Dendritic cell treated with granulocyte-macrophage colony-stimulating factor and Interleukin-4, amounts not matched to agents 40 ng/mL and 50 ng/mL, for 4 days (primary cell): ENCODE results near the gene WDR49.

Experiments
- H3K27ac Mint-ChIP-seq: one replicate; pipeline ENCODE4 v1.8.0; 2022; ENCODE audit warnings: mild to moderate bottlenecking, mixed read lengths
- H3K27me3 Mint-ChIP-seq: one replicate; pipeline ENCODE4 v1.8.0; 2022; ENCODE audit warnings: mild to moderate bottlenecking, mixed read lengths
- H3K36me3 Mint-ChIP-seq: one replicate; pipeline ENCODE4 v1.8.0; 2022; ENCODE audit warnings: low read depth, mixed read lengths
- H3K4me1 Mint-ChIP-seq: one replicate; pipeline ENCODE4 v1.8.0; 2022; ENCODE audit warnings: low read depth, mixed read lengths
- H3K4me3 Mint-ChIP-seq: one replicate; pipeline ENCODE4 v1.8.0; 2022; ENCODE audit warnings: mild to moderate bottlenecking, moderate library complexity, mixed read lengths
- H3K9me3 Mint-ChIP-seq: one replicate; pipeline ENCODE4 v1.8.0; 2022; ENCODE audit warnings: mixed read lengths
- intact Hi-C: fragments of 100-400 bp; cut with micrococcal nuclease; formaldehyde crosslinking; loops from one replicate; pipeline ENCODE4 v1.15.0; 2022

WDR49 gene

GRCh38 chr3:167453815-167454214, 199.9 kb downstream of the WDR49 start:
- no peaks in the 10 kb centered on the region for H3K4me1 Mint-ChIP-seq
- H3K27me3 Mint-ChIP-seq = no peaks in the 10 kb centered on the region
- H3K36me3 Mint-ChIP-seq = no peaks in the 10 kb centered on the region
- no peak overlapping the region for H3K27ac Mint-ChIP-seq
- no peak overlapping the region for H3K4me3 Mint-ChIP-seq
- intact Hi-C loops = no loop called here
- H3K9me3 Mint-ChIP-seq = no peaks in the 10 kb centered on the region

- intact Hi-C loops = no loop called here
- H3K27me3 Mint-ChIP-seq = no peaks in the 10 kb centered on the region
- H3K4me3 Mint-ChIP-seq = no peak overlapping the region
- H3K4me1 Mint-ChIP-seq = no peaks in the 10 kb centered on the region
- H3K9me3 Mint-ChIP-seq = no peaks in the 10 kb centered on the region
- no peaks in the 10 kb centered on the region for H3K36me3 Mint-ChIP-seq
- no peak overlapping the region for H3K27ac Mint-ChIP-seq
Measured at GRCh38 chr3:167451282-167451681, 202.5 kb downstream of the WDR49 start.

- H3K4me1 Mint-ChIP-seq = no peaks in the 10 kb centered on the region
- no peak overlapping the region for H3K4me3 Mint-ChIP-seq
- no peaks in the 10 kb centered on the region for H3K36me3 Mint-ChIP-seq
- intact Hi-C loops = no loop called here
- H3K27ac Mint-ChIP-seq = no peak overlapping the region
- no peaks in the 10 kb centered on the region for H3K27me3 Mint-ChIP-seq
- no peaks in the 10 kb centered on the region for H3K9me3 Mint-ChIP-seq
Measured at GRCh38 chr3:167450675-167451074, 203.1 kb downstream of the WDR49 start.

GRCh38 chr3:167450195-167450594, 203.5 kb downstream of the WDR49 start:
- H3K36me3 Mint-ChIP-seq = no peaks in the 10 kb centered on the region
- intact Hi-C loops = no loop called here
- H3K9me3 Mint-ChIP-seq = no peaks in the 10 kb centered on the region
- no peaks in the 10 kb centered on the region for H3K27me3 Mint-ChIP-seq
- H3K27ac Mint-ChIP-seq = no peak overlapping the region
- no peak overlapping the region for H3K4me3 Mint-ChIP-seq
- no peaks in the 10 kb centered on the region for H3K4me1 Mint-ChIP-seq

- Mint-ChIP-seq H3K4me1 (no peaks in the 10 kb centered on the region), H3K36me3 (no peaks in the 10 kb centered on the region), H3K27me3 (no peaks in the 10 kb centered on the region), H3K9me3 (peaks cover under 1% of the 10 kb centered on the region), H3K4me3 (no peak overlapping the region), H3K27ac (no peak overlapping the region)
- intact Hi-C loops = no loop called here
Measured at GRCh38 chr3:167445491-167445890, 208.3 kb downstream of the WDR49 start.

- Mint-ChIP-seq H3K27me3 (no peaks in the 10 kb centered on the region), H3K9me3 (peaks cover 8% of the 10 kb centered on the region)
- intact Hi-C loops = no loop called here
Measured at GRCh38 chr3:167441256-167441655, 212.5 kb downstream of the WDR49 start.

GRCh38 chr3:167437428-167438139, 216.2 kb downstream of the WDR49 start:
- no peak overlapping the region for H3K4me3 Mint-ChIP-seq
- H3K27ac Mint-ChIP-seq = no peak overlapping the region
- H3K9me3 Mint-ChIP-seq = peaks cover 8% of the 10 kb centered on the region
- intact Hi-C loops = no loop called here
- no peaks in the 10 kb centered on the region for H3K27me3 Mint-ChIP-seq
- no peaks in the 10 kb centered on the region for H3K4me1 Mint-ChIP-seq
- H3K36me3 Mint-ChIP-seq = no peaks in the 10 kb centered on the region

More at GRCh38 chr3:167441256-167441655, 212.5 kb downstream of the WDR49 start:
- H3K4me3 Mint-ChIP-seq = no peak overlapping the region
- H3K27ac Mint-ChIP-seq = no peak overlapping the region
- no peaks in the 10 kb centered on the region for H3K36me3 Mint-ChIP-seq
- H3K4me1 Mint-ChIP-seq = no peaks in the 10 kb centered on the region
